HepG2 (cell line): ENCODE data around the gene SURF1. TPM values are rescaled to one million over a fixed set of nuclear protein-coding genes. Genes with fewer than 3 reads are reported as not detected.

Source experiments
- EHMT2 ChIP-seq: fragments of 200-600 bp; sonication (generic); IDR thresholded peaks from 2 replicates; pipeline ENCODE4 v1.7.0; 2017; ENCODE audit warnings: antibody characterized with exemption, low read depth, low read length, borderline replicate concordance
- HHEX ChIP-seq: IDR thresholded peaks from 2 replicates; pipeline ENCODE4 v1.6.1; 2016; ENCODE audit warnings: control low read depth
- KDM2A ChIP-seq: sonication (generic); formaldehyde crosslinking; IDR thresholded peaks from 2 replicates; pipeline ENCODE4 v1.4.0; 2020; ENCODE audit warnings: low read depth, missing genetic modification reagents, borderline replicate concordance
- KDM4B ChIP-seq: sonication (generic); formaldehyde crosslinking; IDR thresholded peaks from 2 replicates; pipeline ENCODE4 v1.4.0; 2020; ENCODE audit warnings: missing genetic modification reagents
- RARG ChIP-seq: sonication (generic); formaldehyde crosslinking; IDR thresholded peaks from 2 replicates; pipeline ENCODE4 v1.4.0; 2020; ENCODE audit warnings: low read depth, mild to moderate bottlenecking, missing genetic modification reagents
- SIX4 ChIP-seq: sonication (generic); formaldehyde crosslinking; IDR thresholded peaks from 2 replicates; pipeline ENCODE4 v1.4.0; 2020; ENCODE audit warnings: missing genetic modification reagents
- YEATS4 ChIP-seq: sonication (generic); formaldehyde crosslinking; IDR thresholded peaks from 2 replicates; pipeline ENCODE4 v1.4.0; 2020; ENCODE audit warnings: missing genetic modification reagents, borderline replicate concordance
- ZNF333 ChIP-seq: sonication (generic); formaldehyde crosslinking; IDR thresholded peaks from 2 replicates; pipeline ENCODE4 v1.4.0; 2020; ENCODE audit warnings: mild to moderate bottlenecking, missing genetic modification reagents, borderline replicate concordance
- polyA plus RNA-seq, 8 experiments: library from polyadenylated mRNA; depleted of rRNA in 3 of 8; stranded (reverse) in 7 of 8; unstranded in 1 of 8; fragments of >200 nt; fragmentation: Illumina TruSeq in 4 of 8; extraction: Trizol in 4 of 8; gene quantifications; 2 replicates each; pipeline versions ENCODE4 v1.2.1 to v1.2.3, GENCODE V29; 2011 to 2016; ENCODE audit warnings: low read depth in 4 of 8, missing spikeins in 1 of 8, mixed read lengths in 1 of 8; ENCODE audit not compliant: insufficient read depth in 1 of 8
- total RNA-seq, 5 experiments: library from RNA; depleted of rRNA; stranded (reverse); fragments of >200 nt; fragmentation: Illumina TruSeq; extraction: Trizol; gene quantifications; 2 replicates each; pipeline ENCODE4 v1.2.3, GENCODE V29; 2016; ENCODE audit warnings: low read depth in 1 of 5
- TF ChIP-seq, protein P1 (sequence below): sonication (generic); formaldehyde crosslinking; conservative IDR thresholded peaks from 2 replicates; pipeline ENCODE4 v1.4.0; 2020; ENCODE audit warnings: mild to moderate bottlenecking, missing genetic modification reagents, moderate library complexity
- TF ChIP-seq, protein P2 (sequence below): IDR thresholded peaks from 2 replicates; pipeline ENCODE4 v1.6.1; 2016; ENCODE audit warnings: low read depth, borderline replicate concordance
- TF ChIP-seq, protein P3 (sequence below): sonication (generic); formaldehyde crosslinking; IDR thresholded peaks from 2 replicates; pipeline ENCODE4 v1.4.0; 2020; ENCODE audit warnings: missing genetic modification reagents
- TF ChIP-seq, protein P4 (sequence below), 2 experiments: fragments of 450-650 bp in 1 of 2; sonication (generic) in 1 of 2; formaldehyde crosslinking in 1 of 2; IDR thresholded peaks; 2 replicates each; pipeline versions ENCODE4 v1.6.1 to v1.8.0; 2016 to 2022; ENCODE audit warnings: antibody characterized with exemption in 1 of 2, mild to moderate bottlenecking in 1 of 2, missing genetic modification reagents in 1 of 2

SURF1 gene
- total and polyA plus RNA-seq, 2 of the 13 experiments (the other 11 are each of a cell fraction or from before 2014, with no cell fraction given), result 17.8 to 40.7 TPM

DNA sequence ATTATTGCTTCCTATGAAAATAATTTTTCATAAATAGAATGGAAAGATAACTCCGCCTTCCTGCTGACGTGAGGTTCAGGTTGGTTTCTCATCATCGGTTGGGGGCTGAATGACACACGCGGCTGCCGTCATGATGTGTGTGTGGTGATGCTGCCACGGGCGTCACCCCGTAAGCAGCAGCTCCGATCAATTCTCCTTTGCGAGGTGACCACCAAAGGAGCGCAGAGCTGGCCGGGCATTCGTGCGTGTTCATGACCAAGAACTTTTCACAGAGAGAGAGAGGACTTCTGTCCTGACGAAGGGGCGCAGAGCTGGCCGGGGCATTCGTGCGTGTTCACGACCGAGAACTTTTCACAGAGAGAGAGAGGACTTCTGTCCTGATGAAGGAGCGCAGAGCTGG, 50.6 kb downstream of the SURF1 start (continued):
- TF ChIP-seq, protein P1, sequence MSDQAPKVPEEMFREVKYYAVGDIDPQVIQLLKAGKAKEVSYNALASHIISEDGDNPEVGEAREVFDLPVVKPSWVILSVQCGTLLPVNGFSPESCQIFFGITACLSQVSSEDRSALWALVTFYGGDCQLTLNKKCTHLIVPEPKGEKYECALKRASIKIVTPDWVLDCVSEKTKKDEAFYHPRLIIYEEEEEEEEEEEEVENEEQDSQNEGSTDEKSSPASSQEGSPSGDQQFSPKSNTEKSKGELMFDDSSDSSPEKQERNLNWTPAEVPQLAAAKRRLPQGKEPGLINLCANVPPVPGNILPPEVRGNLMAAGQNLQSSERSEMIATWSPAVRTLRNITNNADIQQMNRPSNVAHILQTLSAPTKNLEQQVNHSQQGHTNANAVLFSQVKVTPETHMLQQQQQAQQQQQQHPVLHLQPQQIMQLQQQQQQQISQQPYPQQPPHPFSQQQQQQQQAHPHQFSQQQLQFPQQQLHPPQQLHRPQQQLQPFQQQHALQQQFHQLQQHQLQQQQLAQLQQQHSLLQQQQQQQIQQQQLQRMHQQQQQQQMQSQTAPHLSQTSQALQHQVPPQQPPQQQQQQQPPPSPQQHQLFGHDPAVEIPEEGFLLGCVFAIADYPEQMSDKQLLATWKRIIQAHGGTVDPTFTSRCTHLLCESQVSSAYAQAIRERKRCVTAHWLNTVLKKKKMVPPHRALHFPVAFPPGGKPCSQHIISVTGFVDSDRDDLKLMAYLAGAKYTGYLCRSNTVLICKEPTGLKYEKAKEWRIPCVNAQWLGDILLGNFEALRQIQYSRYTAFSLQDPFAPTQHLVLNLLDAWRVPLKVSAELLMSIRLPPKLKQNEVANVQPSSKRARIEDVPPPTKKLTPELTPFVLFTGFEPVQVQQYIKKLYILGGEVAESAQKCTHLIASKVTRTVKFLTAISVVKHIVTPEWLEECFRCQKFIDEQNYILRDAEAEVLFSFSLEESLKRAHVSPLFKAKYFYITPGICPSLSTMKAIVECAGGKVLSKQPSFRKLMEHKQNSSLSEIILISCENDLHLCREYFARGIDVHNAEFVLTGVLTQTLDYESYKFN (CRISPR knock-in tag), result no peak
- TF ChIP-seq, protein P2, sequence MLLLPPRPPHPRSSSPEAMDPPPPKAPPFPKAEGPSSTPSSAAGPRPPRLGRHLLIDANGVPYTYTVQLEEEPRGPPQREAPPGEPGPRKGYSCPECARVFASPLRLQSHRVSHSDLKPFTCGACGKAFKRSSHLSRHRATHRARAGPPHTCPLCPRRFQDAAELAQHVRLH, result no peak
- TF ChIP-seq KDM4B (CRISPR knock-in tag), result no peak
- TF ChIP-seq, protein P3, sequence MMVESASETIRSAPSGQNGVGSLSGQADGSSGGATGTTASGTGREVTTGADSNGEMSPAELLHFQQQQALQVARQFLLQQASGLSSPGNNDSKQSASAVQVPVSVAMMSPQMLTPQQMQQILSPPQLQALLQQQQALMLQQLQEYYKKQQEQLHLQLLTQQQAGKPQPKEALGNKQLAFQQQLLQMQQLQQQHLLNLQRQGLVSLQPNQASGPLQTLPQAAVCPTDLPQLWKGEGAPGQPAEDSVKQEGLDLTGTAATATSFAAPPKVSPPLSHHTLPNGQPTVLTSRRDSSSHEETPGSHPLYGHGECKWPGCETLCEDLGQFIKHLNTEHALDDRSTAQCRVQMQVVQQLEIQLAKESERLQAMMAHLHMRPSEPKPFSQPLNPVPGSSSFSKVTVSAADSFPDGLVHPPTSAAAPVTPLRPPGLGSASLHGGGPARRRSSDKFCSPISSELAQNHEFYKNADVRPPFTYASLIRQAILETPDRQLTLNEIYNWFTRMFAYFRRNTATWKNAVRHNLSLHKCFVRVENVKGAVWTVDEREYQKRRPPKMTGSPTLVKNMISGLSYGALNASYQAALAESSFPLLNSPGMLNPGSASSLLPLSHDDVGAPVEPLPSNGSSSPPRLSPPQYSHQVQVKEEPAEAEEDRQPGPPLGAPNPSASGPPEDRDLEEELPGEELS (CRISPR knock-in tag), result no peak
- no peak for TF ChIP-seq HHEX (CRISPR knock-in tag)
- no peak for TF ChIP-seq ZNF333 (CRISPR knock-in tag)
- TF ChIP-seq, protein P4, sequence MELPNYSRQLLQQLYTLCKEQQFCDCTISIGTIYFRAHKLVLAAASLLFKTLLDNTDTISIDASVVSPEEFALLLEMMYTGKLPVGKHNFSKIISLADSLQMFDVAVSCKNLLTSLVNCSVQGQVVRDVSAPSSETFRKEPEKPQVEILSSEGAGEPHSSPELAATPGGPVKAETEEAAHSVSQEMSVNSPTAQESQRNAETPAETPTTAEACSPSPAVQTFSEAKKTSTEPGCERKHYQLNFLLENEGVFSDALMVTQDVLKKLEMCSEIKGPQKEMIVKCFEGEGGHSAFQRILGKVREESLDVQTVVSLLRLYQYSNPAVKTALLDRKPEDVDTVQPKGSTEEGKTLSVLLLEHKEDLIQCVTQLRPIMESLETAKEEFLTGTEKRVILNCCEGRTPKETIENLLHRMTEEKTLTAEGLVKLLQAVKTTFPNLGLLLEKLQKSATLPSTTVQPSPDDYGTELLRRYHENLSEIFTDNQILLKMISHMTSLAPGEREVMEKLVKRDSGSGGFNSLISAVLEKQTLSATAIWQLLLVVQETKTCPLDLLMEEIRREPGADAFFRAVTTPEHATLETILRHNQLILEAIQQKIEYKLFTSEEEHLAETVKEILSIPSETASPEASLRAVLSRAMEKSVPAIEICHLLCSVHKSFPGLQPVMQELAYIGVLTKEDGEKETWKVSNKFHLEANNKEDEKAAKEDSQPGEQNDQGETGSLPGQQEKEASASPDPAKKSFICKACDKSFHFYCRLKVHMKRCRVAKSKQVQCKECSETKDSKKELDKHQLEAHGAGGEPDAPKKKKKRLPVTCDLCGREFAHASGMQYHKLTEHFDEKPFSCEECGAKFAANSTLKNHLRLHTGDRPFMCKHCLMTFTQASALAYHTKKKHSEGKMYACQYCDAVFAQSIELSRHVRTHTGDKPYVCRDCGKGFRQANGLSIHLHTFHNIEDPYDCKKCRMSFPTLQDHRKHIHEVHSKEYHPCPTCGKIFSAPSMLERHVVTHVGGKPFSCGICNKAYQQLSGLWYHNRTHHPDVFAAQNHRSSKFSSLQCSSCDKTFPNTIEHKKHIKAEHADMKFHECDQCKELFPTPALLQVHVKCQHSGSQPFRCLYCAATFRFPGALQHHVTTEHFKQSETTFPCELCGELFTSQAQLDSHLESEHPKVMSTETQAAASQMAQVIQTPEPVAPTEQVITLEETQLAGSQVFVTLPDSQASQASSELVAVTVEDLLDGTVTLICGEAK (IDR thresholded peaks at IDR 0.05), result no peak
- TF ChIP-seq, protein P4 (CRISPR knock-in tag; IDR thresholded peaks at IDR 0.05), result no peak
- no peak for TF ChIP-seq SIX4
- no peak for TF ChIP-seq RARG
- TF ChIP-seq YEATS4 (CRISPR knock-in tag), result no peak
- no peak for TF ChIP-seq KDM2A (CRISPR knock-in tag)
- TF ChIP-seq EHMT2, result no peak
